Suppressor macrophage treated with lipopolysaccharide for 1 hour (primary cell): ENCODE data around the gene NEXN.

Experiments used
- DNase-seq, 3 donors: peaks; one replicate each; pipeline ENCODE4 v3.0.0-alpha.2; 2020 to 2022

Gene NEXN

DNA sequence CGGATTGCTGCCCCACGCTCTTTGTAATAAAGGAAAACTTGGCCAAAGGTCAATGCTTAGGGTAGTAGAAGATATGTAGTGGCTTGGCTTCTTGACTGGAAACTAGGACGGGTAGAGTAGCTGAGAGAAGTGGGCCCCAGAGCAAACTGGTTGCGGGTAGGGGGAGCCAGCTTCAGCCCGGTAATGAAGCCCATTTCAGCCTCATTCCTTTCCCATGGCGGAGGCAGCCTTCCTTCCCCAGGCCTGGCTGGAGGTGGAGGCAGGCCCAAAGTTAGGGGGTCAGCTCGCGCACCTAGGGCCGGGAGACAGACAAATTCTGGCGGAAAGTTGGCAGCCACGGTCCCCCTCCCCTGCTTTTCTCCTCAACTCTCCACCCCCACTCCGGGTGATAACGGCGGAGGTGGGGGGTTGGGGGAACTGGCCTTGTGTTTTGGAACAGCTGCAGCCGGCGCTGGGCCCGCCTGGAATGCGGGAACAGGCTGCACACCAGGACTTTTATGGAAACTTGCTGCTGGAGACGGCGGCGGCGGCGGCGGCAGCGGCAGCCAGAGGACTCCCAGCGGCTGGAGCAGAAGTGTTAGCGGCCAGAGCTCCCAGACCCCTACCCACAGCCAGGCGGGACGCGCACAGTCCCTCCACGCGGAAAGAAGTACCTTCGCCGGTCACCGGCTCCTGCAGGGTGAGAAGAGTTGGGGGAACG, at the start of gene NEXN:
NEXN (plus strand) TSS at position 544 of the 700 bp plus-strand sequence. CDS start 27,483 bp downstream, outside the sequence.
- DNase-seq: peak; percentile 7 to 35 (median 18)

DNA sequence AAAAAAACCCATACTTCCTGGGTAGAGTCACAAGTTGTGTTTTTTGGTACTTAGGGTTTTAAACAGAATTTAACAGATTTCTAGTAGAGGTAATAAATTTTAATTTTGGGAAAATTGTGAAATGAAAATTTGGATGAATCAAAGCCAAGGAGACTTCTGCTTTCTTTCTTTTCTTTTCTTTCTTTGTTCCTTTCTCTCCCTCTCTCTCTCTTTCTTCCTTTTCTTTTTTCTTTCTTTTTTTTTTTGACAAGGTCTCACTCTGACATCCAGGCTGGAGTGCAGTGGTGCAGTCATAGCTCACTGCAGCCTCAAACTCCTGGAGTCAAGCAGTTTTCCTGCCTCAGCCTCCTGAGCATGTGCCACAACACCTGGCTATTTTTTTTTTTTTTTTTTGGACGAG, 46.9 kb upstream of the NEXN start:
- no peak for DNase-seq

DNA sequence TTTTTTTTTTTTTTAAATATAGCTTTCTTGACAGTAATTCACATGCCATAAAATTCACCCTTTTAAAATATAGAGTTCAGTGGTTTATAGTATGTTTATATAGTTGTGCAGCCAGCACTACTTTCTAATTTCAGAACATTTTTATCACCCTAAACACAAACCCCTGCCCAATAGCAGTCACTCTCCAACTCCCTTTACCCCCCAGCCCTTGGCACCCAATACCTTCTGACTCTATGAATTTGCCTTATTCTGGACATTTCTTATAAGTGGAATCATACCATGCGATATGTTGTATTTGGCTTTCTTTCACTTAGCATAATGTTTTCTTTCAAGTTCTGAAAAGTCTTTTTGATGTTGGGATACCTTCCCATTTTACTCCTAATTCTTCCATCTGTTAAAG, 42.5 kb upstream of the NEXN start:
- DNase-seq: no peak

DNA sequence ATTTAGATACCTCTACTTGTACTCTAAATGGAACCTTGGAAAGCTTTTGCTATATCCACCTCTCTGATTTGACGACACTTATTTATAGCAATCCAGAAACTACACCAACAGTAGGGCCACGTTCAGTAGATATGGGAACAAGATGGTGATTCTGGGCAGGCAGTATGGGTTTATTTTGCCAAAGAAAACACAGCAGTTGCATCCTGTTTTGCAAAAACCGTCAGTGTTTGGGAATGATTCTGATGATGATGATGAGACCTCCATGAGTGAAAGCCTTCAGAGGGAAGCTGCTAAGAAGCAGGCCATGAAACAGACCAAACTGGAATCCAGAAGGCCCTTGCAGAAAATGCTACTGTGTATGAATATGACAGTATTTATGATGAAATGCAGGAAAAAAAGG, 41.5 kb upstream of the NEXN start:
- DNase-seq: no peak

DNA sequence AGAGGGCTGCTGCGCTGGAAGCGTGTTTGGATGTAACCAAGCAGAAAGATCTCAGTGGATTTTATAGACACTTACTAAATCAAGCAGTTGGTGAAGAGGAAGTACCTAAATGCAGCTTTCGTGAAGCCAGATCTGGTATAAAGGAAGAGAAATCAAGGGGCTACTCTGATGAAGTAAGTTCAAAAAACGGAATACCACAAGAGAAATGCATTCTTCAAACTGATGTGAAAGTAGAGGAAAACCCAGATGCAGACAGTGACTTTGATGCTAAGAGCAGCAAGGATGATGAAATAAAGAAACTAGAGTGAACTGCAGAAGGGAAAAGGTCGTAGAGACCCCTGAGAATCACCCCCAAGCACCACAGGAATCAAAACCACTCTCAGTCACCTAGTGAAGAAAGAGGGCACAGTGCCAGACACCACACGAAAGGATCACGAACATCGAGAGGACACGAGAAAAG, 40.8 kb upstream of the NEXN start:
- peak in 2 of 3 donors; percentile 2 to 7 for DNase-seq

DNA sequence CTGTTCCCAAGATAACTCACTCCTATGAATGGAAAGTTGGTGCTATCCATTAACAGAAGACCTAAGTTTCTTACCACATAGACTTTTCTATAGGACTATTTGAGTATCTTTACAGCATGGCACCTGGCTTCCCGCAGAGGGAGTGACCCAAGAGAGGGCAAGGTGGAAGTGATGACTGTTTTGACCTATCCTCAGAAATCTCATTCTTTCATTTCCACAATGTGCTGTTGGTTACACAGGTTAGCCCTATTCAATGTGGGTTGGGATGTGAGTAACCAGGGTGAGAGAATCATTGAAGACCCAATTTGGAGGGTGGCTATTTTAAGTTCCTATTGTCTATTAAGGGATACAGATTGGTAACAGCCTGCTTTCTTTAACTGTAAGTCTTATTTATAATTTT, 38.3 kb upstream of the NEXN start:
- DNase-seq: no peak

DNA sequence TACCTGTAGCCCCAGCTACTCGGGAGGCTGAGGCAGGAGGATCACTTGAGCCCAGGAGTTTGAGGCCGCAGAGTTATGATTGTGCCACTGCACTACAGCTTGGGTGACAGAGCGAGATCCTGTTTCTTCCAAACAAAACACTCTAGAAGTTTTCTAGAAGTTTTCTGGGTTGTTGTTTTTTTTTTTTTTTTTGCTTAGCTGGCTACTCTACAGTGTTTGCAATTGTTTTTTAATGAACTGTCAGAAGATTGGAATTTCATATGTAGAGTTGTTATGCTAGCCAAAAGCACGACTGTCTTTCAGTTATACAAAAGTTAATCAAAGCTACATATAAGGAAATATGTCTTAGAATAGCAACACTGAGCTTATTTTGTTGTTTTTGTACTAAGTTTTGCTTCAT, 30.9 kb upstream of the NEXN start:
- DNase-seq: no peak

DNA sequence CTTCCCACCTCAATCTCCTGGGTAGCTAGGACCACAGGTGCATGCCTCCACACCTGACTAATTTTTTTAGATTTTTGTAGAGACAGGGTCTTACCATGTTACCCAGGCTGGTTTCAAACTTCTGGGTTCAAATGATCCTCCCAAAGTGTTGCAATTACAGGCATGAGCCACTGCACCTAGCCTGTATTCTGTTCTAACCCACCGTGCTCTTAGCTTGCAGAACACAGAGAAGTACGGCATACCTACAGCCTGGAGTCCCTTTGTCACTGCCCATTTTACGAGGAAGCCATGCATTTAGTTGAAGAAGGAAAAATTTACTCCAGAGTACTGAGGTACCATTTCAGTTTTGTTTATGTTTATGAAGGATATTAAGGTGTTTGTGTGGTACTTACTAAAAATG, 29.7 kb upstream of the NEXN start:
- no peak for DNase-seq

DNA sequence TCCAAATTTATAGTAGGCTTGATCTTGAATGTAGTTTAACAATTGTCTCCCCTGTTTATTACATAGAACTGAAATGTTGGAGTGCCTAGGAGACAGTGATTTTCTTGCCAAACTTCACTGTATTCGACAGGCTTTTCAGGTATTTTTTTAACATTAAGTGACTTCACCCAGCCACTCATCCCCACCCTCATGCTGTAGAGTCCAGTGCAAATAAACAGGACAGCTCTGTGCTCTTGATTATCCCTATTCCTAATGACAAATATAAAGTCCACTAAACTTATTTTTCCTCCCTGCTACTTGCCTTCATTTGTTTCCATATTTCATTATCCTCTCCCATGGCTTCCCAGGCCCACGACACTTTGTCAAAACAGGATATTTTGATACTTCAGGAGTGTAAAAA, 29.2 kb upstream of the NEXN start:
- no peak for DNase-seq

DNA sequence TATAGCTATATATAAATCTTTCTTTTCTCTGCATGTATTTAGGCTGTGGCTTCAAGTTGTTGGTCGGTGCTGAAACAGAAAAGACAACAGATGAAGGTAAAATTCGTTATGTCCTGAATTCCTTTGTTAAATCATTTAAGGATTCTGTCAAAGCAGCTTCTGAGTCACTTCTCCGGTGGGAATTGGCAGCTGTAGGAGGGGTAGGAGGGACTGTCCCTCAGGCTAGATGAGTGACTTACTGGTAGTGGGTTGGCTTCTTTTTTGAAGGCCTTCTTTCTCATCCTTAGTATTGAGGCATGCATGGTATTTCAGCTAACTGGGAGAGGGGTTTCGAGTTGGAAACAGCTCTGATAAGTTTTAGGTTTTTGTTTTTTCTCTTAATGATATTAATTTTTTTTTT, 22.1 kb upstream of the NEXN start:
- no peak for DNase-seq

DNA sequence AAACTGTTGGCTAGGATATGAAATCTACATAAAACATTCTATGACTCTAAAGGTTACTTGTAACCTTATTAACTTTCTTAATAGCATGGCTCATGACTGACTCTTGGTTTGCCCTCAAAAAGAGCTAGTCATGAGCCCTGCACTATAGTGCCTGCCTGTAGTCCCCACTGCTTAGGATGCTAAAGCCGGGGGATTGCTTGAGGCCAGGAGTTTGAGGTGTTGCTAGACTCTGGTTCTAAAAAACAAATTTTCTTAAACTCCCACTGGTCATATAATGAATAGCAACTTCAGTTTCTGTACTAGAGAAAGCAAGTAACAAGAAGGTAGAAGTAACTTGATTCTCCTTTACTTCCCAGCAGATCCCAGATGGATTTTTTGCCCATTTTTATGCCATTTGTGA, 15.8 kb upstream of the NEXN start:
- DNase-seq: no peak

DNA sequence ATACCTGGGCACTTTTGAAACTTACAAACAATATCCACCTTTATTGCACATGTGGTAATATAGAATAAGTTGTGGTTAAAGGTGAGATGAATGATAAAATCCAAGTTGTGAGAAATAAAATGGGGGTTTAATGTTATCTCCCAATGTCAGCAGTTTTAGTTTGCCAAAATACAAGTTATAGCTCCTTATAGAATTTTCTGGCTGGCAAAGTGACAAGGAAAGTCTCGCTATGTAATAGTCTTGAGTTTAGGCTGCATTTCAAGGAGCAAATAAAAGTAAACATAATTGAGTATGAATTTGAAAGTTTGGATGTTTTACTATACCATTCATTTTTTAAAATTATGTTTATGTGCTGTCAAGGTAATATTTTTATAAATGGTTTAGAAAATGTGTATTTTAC, 15.0 kb upstream of the NEXN start:
- DNase-seq: no peak

DNA sequence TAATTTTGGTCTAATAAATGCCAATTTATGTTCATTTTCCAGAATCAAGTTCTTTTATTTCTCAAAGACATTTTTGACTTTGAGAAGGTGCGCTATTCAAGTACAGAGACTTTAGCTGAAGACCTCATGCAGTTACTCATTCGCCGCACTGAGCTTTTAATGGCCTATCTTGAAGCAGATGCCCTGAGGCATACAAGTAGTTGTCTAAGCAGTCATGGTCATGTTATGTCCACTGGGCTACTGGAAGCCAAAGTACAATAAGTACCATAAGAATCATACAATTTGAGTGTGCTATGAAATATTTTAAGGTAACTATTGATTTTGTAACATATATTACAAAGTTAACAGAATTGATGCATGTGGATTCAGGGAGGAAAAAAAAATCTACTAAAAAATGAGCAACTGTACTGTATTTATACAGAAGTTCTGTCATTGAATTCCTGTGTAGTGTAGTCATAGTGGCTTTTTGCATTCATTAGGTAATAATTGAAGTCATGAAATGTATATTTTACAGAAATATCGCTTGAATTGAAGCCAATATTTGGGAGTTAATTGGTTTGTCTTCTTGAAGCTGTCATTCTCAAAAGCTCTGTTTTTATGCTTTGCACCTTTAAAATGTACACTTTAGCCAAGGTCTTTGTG, 13.5 kb upstream of the NEXN start:
- no peak for DNase-seq

DNA sequence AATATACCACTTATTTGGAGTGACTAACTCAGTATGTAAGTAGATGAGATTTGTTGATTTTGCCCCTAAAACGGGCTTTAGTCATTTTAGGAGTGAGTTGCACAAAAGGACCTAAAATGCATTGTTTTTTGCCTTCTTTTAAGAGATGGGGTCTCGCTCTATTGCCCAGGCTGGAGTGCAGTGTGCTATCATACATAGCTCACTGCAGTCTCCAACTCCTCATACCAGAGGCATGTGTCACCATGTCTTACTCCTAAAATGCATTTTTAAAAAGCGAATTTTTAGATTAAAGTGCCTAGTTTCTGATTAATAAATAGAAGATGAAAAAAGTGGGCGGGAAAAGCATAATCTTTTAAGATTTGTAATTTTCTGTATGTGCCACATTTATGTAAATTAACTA, 11.5 kb upstream of the NEXN start:
- DNase-seq: no peak

DNA sequence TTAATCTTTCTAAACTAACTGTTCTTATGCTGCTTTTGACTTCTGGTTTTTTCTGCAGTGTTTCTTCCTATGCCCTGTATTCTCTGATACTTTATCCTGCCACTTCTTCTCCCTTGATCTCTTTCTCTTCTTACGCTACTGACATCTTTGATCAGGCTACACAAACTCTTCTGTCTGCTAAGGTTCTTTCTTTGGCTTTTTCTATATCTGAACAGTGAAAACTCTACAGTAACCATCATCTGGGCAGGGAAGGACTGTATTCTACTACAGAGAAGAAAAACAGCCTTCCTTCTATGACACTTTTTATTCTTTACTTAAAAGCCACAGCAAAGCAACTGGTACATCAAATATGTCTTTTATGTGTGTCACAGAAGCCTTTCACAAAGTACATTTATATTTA, 7.4 kb upstream of the NEXN start:
- DNase-seq: no peak

DNA sequence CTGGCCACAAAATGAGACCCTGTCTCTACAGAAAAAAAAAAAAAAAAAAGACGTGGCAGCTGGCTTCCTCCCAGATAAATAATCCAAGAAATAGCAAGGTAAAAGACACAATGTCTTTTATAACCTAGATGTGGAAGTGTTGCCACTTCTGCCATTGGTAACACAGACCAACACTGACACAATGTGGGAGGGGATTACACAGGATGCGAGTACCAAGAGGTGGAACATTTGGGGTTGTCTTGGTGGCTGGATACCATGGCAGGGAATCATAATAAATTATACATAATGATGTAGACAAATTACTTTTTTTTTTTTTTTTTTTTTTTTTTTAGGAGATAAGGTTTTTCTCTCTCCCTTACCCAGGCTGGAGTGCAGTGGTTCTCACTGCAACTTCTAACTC, 6.0 kb upstream of the NEXN start:
- no peak for DNase-seq

DNA sequence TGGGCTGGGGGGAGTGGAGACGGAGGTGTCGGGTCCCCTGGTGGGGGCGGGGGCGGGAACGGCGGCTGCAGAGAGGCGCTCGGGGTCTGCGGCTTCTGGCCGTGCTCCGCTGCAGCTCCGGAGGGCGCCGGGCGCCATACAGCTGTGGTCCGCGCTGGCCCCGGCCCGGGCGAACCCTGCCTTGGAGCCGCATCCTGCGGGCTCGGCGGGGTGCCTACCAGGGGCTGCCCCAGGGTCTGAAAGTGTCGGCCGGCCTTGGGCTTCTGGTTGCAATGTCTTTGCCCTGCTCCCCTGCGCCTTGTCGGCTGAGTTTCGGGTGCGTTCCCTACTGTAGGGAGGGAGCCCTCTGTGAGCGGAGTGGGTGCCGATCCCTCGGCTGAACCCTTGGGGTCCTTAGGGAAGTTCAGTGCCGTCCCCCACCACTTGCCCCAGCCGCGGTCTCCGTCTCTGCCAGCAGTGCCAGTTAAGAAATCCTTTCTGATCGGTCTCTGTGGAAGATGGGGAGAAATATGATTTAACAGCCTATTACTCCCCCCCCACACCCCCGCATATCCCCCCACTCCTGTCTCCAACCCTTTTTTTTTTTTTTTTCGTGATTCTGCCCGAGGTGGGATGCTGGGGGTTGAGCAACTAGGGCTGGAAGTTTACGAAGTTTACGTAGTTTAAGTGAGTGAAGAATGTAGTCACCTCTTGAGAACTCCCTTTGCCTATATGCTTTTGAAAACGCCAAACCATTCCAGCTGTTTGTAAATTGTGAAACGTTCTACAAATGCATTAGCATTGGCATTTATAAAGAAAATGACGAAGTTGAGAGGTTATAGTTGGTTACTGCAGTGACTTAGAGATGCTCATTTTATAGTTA, 588 bp downstream of the NEXN start:
- peak; percentile 22 to 50 (median 22) for DNase-seq

DNA sequence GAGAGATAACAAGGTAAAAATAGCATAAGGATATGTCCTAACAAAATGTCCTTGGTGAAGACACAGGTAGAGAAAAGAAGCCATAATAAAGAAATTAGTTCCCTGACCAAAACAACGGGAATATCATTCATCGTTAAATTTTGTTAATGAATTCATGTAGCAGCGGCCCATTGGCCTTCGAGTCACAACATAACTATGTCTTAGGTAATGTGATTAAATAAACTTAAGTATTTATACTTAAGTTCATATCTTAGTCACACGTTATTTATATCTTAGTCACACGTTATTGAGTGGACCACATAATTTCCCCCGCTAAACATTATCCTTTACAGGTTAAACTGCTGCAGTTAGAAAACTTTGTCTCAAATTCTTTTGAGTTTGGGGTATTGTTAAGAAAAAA, 1.2 kb downstream of the NEXN start:
- no peak for DNase-seq

DNA sequence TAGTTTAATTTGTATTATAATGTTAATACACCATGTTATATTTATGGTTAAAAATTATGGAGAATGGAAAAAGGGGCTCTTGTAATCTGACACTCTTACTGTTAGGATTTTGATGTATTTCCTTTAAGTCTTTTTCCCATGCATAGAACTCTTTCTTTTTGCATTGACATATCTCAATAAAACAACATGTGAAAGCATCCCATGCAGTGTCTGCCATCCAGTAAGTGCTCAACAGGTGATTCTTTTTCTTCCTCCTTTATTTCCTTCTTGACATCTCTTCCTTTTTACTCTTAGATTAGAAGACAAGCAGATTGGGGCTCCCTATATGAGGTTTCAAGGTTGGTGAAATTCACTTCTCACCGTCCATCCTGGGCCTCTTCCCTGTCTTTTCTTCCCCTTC, 2.8 kb downstream of the NEXN start:
- DNase-seq: no peak

DNA sequence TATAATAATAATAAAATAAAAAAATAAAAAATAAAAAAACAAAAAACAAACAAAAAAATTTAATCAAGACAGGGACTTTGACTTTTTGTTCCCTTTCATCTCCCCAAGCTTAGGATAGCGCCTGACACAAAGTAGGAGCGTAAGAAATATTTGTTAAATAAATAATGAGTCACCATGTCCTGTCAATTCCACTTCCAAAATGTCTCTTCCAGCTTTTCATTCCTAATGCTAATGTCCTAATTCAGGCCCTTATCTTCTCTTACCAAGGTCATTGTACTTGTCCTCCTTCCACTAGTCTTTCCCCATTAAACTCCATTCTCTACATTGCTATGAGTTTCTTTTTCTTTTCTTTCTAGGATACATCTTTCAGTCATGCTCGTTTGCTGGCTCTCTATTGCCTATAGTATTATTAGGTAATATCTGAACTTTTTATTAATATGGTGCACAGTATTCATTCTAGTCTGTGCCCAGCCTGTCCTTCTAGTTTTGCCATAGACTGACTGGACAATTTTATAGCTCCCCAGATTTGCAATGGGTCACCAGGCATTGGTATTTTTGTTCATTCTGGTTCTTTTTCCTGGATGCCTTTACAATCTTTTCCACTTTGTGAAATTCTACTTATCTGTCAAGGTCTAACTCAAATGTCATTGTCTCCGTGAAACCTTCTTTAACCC, 11.4 kb downstream of the NEXN start:
- no peak for DNase-seq

DNA sequence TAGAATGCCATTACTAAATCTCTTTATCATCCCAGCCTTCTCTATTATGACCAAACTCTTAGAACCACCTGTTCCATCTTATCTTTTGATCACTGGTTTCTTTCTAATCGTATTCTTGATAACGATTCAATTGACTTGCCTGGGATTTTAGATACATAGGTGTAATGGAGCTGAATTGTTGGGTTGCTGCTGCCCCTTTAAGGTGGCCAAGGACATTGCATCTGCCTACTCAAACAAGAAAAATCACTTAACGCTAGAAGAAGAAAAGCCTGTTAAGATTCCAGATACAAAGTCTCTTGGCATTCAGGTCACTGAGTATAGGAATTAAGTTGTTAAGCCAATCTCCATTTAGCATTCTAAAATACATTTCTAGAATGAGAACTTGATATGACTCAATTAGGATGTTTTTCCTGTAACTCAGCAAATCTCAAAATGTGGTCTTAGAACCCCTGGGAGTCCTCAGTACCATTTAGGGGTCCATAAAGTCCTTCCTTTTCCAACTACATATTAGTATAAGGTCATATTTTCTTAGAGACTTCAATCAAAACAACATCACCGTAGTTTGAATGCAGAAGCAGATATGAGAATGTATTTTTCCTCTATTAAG, 12.4 kb downstream of the NEXN start:
- DNase-seq: no peak

DNA sequence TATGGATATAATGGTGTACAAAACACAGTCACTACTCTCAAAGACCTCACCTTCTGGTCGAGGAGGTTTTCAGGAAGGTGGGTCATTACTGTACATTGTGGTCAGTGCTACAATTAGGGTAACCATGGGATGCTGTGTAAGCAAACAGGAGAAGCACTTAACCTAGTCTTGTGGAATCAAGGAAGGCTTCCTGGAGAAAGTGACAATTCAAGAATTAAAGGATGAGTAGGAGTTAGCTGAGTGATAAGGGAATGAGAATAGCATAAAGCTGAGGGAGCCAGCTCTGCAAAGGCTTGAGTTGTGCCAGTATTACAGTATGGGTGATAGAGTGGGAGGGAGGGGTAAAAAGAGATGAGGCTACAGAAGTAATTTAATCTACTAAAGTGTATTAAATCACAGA, 17.2 kb downstream of the NEXN start:
- DNase-seq: no peak

DNA sequence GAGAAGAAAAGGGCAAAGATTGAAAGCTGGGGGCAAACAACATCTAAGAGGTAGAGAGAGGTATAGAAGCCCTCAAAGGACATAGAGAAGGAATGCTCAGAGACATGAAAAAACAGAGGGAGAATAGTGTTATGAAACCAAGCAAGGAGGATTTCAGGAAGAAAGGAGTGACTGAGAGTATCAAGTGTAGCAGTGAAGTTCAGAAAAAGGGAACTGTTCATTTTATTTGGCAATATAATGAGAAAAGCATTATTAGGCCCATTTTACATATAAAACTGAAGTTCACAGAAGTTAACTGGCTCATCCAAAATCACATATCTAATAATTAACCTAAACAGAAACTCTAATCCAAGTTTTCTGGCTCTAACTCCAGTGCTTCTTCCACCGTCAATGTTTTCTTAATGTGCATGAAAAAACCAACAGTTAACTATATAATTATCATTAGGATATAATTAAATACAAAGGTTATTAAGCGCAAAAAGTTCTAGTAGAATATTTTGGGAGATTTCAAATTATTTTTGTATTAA, 17.7 kb downstream of the NEXN start:
- peak in 2 of 3 donors; percentile 14 to 31 for DNase-seq
